AG04449 (cell line): Measurements from ENCODE around the gene OLFML1.

Experiments
- CTCF ChIA-PET: fragments of 350-600 bp; formaldehyde crosslinking; extraction: SDS; loops from one replicate; lab custom pipeline; 2021; ENCODE audit warnings: antibody characterized with exemption; lab: Yijun Ruan, JAX
- POLR2A ChIA-PET: fragments of 400-600, 350-600 bp; formaldehyde crosslinking; extraction: SDS; loops from one replicate; lab custom pipeline; 2020; ENCODE audit warnings: antibody characterized with exemption, inconsistent platforms; lab: Yijun Ruan, JAX
- DNase-seq: peaks from one replicate; pipeline ENCODE4 v3.0.0-alpha.2; 2010; ENCODE audit warnings: low read depth, low spot score
- H3K4me3 ChIP-seq: 2 replicates; pipeline ENCODE4 v1.5.1; 2011; ENCODE audit warnings: low read depth, mild to moderate bottlenecking, control low read depth, low read length
- CTCF ChIP-seq: IDR thresholded peaks from one replicate; pipeline ENCODE4 v1.5.1; 2011; ENCODE audit warnings: mild to moderate bottlenecking, moderate library complexity, low read length, control low read depth, inconsistent platforms; ENCODE audit not compliant: insufficient read depth; ENCODE audit errors: missing control alignments

The OLFML1 gene

GRCh38 chr11:7490535-7490934 lies 5.2 kb downstream of the OLFML1 start:
- ChIA-PET POLR2A (no interaction called here), CTCF (interaction anchor here (1.0 to 1.1 kb wide), 2 partner anchors 81 to 200 kb away, joined by 3 to 5 read pairs; no protein-coding TSS in a partner anchor)
- no peak overlapping the region for H3K4me3 ChIP-seq
- TF ChIP-seq CTCF, result no peak
- DNase-seq, result no peak

- no peak for TF ChIP-seq CTCF
- CTCF ChIA-PET, result interaction anchor here (1.2 kb wide), 1 partner anchor 198 kb away, joined by 3 read pairs; no protein-coding TSS in a partner anchor
These were observed 6.9 kb downstream of the OLFML1 start for GRCh38 chr11:7492253-7492652.

GRCh38 chr11:7493670-7494069 lies 8.4 kb downstream of the OLFML1 start:
- ChIA-PET POLR2A (no interaction called here), CTCF (no interaction called here)
- DNase-seq, result no peak
- H3K4me3 ChIP-seq, result no peak overlapping the region
- TF ChIP-seq CTCF, result no peak

More at GRCh38 chr11:7492253-7492652, 6.9 kb downstream of the OLFML1 start:
- no peak overlapping the region for H3K4me3 ChIP-seq
- DNase-seq, result no peak
- POLR2A ChIA-PET, result no interaction called here

GRCh38 chr11:7494086-7494745 lies 8.9 kb downstream of the OLFML1 start:
- TF ChIP-seq CTCF, result no peak
- H3K4me3 ChIP-seq, result no peak overlapping the region
- CTCF ChIA-PET, result interaction anchor here (1.8 kb wide), 1 partner anchor 19 kb away, joined by 7 read pairs; the partner anchor contains the start of gene PPFIBP2
- POLR2A ChIA-PET, result no interaction called here
- no peak for DNase-seq

- H3K4me3 ChIP-seq, result no peak overlapping the region
- ChIA-PET CTCF (interaction anchor here (1.8 kb wide), 1 partner anchor 17 kb away, joined by 7 read pairs; the partner anchor contains the start of gene PPFIBP2), POLR2A (no interaction called here)
- DNase-seq, result no peak
- TF ChIP-seq CTCF, result no peak
These were observed 10.7 kb downstream of the OLFML1 start for GRCh38 chr11:7495882-7496551.

GRCh38 chr11:7498193-7498592 lies 12.9 kb downstream of the OLFML1 start:
- DNase-seq, result no peak
- no peak for TF ChIP-seq CTCF
- ChIA-PET POLR2A (no interaction called here), CTCF (no interaction called here)
- no peak overlapping the region for H3K4me3 ChIP-seq
